ENCODE data around the gene ABHD10. TPM values are rescaled to one million over a fixed set of nuclear protein-coding genes. Genes with fewer than 3 reads are reported as not detected.

ABHD10 gene
- total RNA-seq, 3 donors from 2014 or later (not counting 1 experiment from before 2014, with no cell fraction given): 21.6 to 24.0 (median 22.6) TPM

DNA sequence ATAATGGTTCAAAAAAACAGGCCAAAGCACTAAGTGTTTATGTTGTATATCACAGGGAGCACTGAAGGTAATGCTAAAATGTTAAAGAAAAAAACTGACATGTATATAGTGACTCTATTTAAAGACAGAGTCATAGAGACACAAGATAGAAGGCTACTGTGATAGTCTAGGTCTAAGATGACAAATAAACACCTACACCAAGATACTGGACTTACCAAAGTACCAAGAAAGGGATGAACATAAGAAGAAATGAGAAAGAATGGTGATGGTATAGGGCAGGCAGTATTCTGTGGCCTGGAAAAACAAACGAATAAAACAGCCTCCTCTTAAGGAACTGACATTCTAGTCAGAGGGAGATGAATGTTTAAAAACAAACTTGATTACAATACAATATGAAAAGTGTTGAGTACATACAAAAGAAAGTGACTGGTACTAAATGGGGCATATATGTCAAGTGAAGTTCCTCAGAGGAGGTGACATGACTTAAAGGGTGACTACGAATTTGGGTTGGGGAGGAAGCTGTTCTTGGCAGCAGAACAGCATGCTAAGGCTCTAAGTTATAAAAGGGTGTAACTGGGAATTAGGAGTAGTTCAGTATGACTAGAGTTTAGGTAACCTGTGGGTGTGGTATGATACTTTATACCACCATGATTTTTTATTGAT, 5.9 kb downstream of the ABHD10 start:
- ATAC-seq: no peak
- Histone ChIP-seq H3K27ac (ENCODE audit: low read length) (no peak overlapping the region), H3K36me3 (ENCODE audit: control insufficient read depth, insufficient read depth, low read length) (peaks cover 36% of the 10 kb centered on the region), H3K4me1 (ENCODE audit: control insufficient read depth, insufficient read depth, low read length) (peaks cover 6% of the 10 kb centered on the region), H3K9me3 (ENCODE audit: control insufficient read depth, insufficient read depth, low read length) (no peaks in the 10 kb centered on the region), H3K4me3 (ENCODE audit: low read length) (no peak overlapping the region), H3K27me3 (ENCODE audit: control insufficient read depth, insufficient read depth, low read length) (no peaks in the 10 kb centered on the region)
- H3K27ac Mint-ChIP-seq: peak overlapping the region in 1 of 2 donors; percentile 50
- H3K36me3 Mint-ChIP-seq: peaks cover 18% of the 10 kb centered on the region
- no peaks in the 10 kb centered on the region for H3K27me3 Mint-ChIP-seq (ENCODE audit: low read depth in 2 of 2)
- H3K4me1 Mint-ChIP-seq: peaks cover 26 to 44% of the 10 kb centered on the region in 2 donors
- H3K4me3 Mint-ChIP-seq: no peak overlapping the region
- H3K9me3 Mint-ChIP-seq: no peaks in the 10 kb centered on the region
- WGBS (ENCODE audit: insufficient coverage): 58% methylated on average over 1 of the region's 2 CpGs
- intact Hi-C loops (cut with micrococcal nuclease): no loop called here
- TF ChIP-seq, protein P1, sequence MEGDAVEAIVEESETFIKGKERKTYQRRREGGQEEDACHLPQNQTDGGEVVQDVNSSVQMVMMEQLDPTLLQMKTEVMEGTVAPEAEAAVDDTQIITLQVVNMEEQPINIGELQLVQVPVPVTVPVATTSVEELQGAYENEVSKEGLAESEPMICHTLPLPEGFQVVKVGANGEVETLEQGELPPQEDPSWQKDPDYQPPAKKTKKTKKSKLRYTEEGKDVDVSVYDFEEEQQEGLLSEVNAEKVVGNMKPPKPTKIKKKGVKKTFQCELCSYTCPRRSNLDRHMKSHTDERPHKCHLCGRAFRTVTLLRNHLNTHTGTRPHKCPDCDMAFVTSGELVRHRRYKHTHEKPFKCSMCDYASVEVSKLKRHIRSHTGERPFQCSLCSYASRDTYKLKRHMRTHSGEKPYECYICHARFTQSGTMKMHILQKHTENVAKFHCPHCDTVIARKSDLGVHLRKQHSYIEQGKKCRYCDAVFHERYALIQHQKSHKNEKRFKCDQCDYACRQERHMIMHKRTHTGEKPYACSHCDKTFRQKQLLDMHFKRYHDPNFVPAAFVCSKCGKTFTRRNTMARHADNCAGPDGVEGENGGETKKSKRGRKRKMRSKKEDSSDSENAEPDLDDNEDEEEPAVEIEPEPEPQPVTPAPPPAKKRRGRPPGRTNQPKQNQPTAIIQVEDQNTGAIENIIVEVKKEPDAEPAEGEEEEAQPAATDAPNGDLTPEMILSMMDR (IDR thresholded peaks at IDR 0.05): no peak
- no peak for DNase-seq

DNA sequence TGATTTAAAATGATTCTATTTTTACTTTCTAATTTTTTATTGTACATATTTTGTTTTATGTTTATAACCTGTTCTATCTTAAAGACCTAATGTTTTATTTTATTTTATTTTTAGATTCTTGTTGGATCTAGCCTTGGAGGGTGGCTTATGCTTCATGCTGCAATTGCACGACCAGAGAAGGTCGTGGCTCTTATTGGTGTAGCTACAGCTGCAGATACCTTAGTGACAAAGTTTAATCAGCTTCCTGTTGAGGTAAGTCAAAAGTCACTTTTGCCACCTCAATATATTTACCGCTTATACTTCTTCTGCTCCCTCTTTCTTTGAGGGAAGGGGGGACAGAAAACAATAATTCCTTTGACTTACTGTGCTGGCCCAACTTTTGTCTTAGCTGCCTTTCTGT, 8.0 kb downstream of the ABHD10 start:
- TF ChIP-seq, protein P1 (IDR thresholded peaks at IDR 0.05): no peak
- DNase-seq (no peak), ATAC-seq (no peak)
- WGBS (ENCODE audit: insufficient coverage): 62% methylated on average over 2 of the region's 3 CpGs
- peaks cover 49% of the 10 kb centered on the region for H3K36me3 ChIP-seq (ENCODE audit: control insufficient read depth, insufficient read depth, low read length)
- H3K4me3 Mint-ChIP-seq: no peak overlapping the region
- no peak overlapping the region for H3K4me3 ChIP-seq (ENCODE audit: low read length)
- peaks cover 24% of the 10 kb centered on the region for H3K36me3 Mint-ChIP-seq
- no peaks in the 10 kb centered on the region for H3K9me3 ChIP-seq (ENCODE audit: control insufficient read depth, insufficient read depth, low read length)
- H3K27ac Mint-ChIP-seq: peak overlapping the region; percentile 7 to 43
- intact Hi-C loops (cut with micrococcal nuclease): no loop called here
- H3K27ac ChIP-seq (ENCODE audit: low read length): no peak overlapping the region
- H3K4me1 Mint-ChIP-seq: peaks cover 20 to 33% of the 10 kb centered on the region in 2 donors
- H3K27me3 Mint-ChIP-seq (ENCODE audit: low read depth in 2 of 2): no peaks in the 10 kb centered on the region
- H3K9me3 Mint-ChIP-seq: no peaks in the 10 kb centered on the region
- no peaks in the 10 kb centered on the region for H3K4me1 ChIP-seq (ENCODE audit: control insufficient read depth, insufficient read depth, low read length)
- no peaks in the 10 kb centered on the region for H3K27me3 ChIP-seq (ENCODE audit: control insufficient read depth, insufficient read depth, low read length)

DNA sequence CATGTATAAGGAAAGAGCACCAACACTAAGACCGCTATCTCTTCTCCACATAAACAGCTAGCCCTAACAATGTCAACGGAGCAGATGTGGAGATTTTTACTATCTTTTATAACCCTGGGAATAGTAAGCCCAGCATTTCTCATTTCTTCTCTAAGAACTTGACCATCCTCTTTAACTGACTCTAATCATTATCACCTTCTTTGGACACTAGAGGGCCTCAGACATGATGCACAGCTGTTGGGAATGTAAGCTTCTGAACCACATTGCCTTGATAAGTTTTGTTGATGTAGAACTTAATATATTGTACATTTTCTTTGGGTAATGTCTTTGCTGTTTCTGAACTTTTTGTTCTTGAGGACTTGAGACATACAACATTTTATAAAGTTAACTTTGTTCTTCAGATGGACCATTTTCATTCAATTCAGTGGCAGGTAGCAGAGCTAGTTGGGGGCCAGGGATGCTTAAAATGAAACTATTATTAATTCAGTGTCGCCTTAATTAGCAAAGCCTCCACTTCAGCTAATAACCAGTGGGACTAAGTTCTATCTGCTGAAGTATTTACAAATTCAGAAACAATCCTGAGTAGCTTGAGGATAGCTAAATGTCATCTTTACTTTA, 10.3 kb downstream of the ABHD10 start:
- H3K4me1 ChIP-seq (ENCODE audit: control insufficient read depth, insufficient read depth, low read length): no peaks in the 10 kb centered on the region
- Mint-ChIP-seq H3K4me3 (no peak overlapping the region), H3K27ac (no peak overlapping the region), H3K4me1 (peaks cover 20 to 28% of the 10 kb centered on the region in 2 donors), H3K27me3 (ENCODE audit: low read depth in 2 of 2) (no peaks in the 10 kb centered on the region), H3K9me3 (no peaks in the 10 kb centered on the region), H3K36me3 (peaks cover 24% of the 10 kb centered on the region)
- intact Hi-C loops (cut with micrococcal nuclease): loop anchor here (1.0 kb wide), 1 partner anchor 24 kb away; no protein-coding TSS in a partner anchor
- no peaks in the 10 kb centered on the region for H3K9me3 ChIP-seq (ENCODE audit: control insufficient read depth, insufficient read depth, low read length)
- TF ChIP-seq, protein P1 (IDR thresholded peaks at IDR 0.05): peak; percentile 75
- no peaks in the 10 kb centered on the region for H3K27me3 ChIP-seq (ENCODE audit: control insufficient read depth, insufficient read depth, low read length)
- no peak overlapping the region for H3K4me3 ChIP-seq (ENCODE audit: low read length)
- ATAC-seq (peak; percentile 73 to 91 (median 87)), DNase-seq (peak in 1 of 2 donors; percentile 66)
- 80% methylated on average over 2 of the region's 3 CpGs for WGBS (ENCODE audit: insufficient coverage)
- H3K27ac ChIP-seq (ENCODE audit: low read length): no peak overlapping the region
- peaks cover 51% of the 10 kb centered on the region for H3K36me3 ChIP-seq (ENCODE audit: control insufficient read depth, insufficient read depth, low read length)

Measured in natural killer cell (primary cell).